CD8-positive, alpha-beta memory T cell (primary cell): Measurements from ENCODE around the gene CPXM2. TPM values are rescaled to one million over a fixed set of nuclear protein-coding genes. Genes with fewer than 3 reads are reported as not detected.
A peak's percentile ranks its signal among the peaks of the same experiment; 100 is the strongest.

Experiments used
- CTCF ChIA-PET: fragments of 350-600 bp; sonication (Branson Sonifier 250); formaldehyde crosslinking; loops from one replicate; lab custom pipeline; 2021; ENCODE audit warnings: antibody characterized with exemption; lab: Charles Lee
- POLR2A ChIA-PET: fragments of 350-600 bp; sonication (Branson Sonifier 250); formaldehyde crosslinking; loops from one replicate; lab custom pipeline; 2021; ENCODE audit warnings: antibody characterized with exemption; lab: Charles Lee
- DNase-seq, 5 donors: peaks; one replicate each; pipeline versions ENCODE4 v3.0.0 to v3.0.0-alpha.2; 2020 to 2022; ENCODE audit warnings: mixed read lengths in 1 of 5
- H3K27ac ChIP-seq: one replicate; pipeline ENCODE4 v1.7.0; 2013; ENCODE audit warnings: low read depth, mild to moderate bottlenecking, low read length, moderate library complexity
- H3K27me3 ChIP-seq: 2 replicates; pipeline ENCODE4 v1.7.0; 2013; ENCODE audit warnings: low read length, mild to moderate bottlenecking; ENCODE audit not compliant: insufficient read depth, poor library complexity, severe bottlenecking
- H3K36me3 ChIP-seq: 2 replicates; pipeline ENCODE4 v1.7.0; 2013; ENCODE audit warnings: mild to moderate bottlenecking, low read length, moderate library complexity; ENCODE audit not compliant: insufficient read depth
- H3K4me1 ChIP-seq: 2 replicates; pipeline ENCODE4 v1.7.0; 2013; ENCODE audit warnings: mild to moderate bottlenecking, low read length, moderate library complexity; ENCODE audit not compliant: insufficient read depth
- H3K4me3 ChIP-seq: 2 replicates; pipeline ENCODE4 v1.7.0; 2013; ENCODE audit warnings: mild to moderate bottlenecking, low read length
- H3K9me3 ChIP-seq: 2 replicates; pipeline ENCODE4 v1.7.0; 2013; ENCODE audit warnings: mild to moderate bottlenecking, low read length
- H3K27ac Mint-ChIP-seq, 8 donors: one replicate each; pipeline ENCODE4 v1.8.0; 2020 to 2021; ENCODE audit warnings: mixed read lengths in 8 of 8, mild to moderate bottlenecking in 6 of 8, inconsistent platforms in 3 of 8, moderate library complexity in 3 of 8
- H3K27me3 Mint-ChIP-seq, 2 donors: one replicate each; pipeline ENCODE4 v1.8.0; 2020 to 2021; ENCODE audit warnings: mixed read lengths in 2 of 2, mild to moderate bottlenecking in 1 of 2, moderate library complexity in 1 of 2
- H3K36me3 Mint-ChIP-seq, 3 donors: one replicate each; pipeline ENCODE4 v1.8.0; 2020 to 2021; ENCODE audit warnings: mixed read lengths in 3 of 3, inconsistent platforms in 1 of 3, mild to moderate bottlenecking in 1 of 3
- H3K4me1 Mint-ChIP-seq, 3 donors: one replicate each; pipeline ENCODE4 v1.8.0; 2020 to 2021; ENCODE audit warnings: mixed read lengths in 3 of 3, inconsistent platforms in 1 of 3, mild to moderate bottlenecking in 1 of 3
- H3K4me3 Mint-ChIP-seq, 7 donors: one replicate each; pipeline ENCODE4 v1.8.0; 2020 to 2021; ENCODE audit warnings: mixed read lengths in 7 of 7, mild to moderate bottlenecking in 6 of 7, moderate library complexity in 4 of 7, inconsistent platforms in 2 of 7
- H3K9me3 Mint-ChIP-seq, 5 donors: one replicate each; pipeline ENCODE4 v1.8.0; 2020 to 2022; ENCODE audit warnings: mixed read lengths in 5 of 5, mild to moderate bottlenecking in 3 of 5, moderate library complexity in 2 of 5, inconsistent platforms in 1 of 5
- polyA plus RNA-seq: library from polyadenylated mRNA; unstranded; fragments of 300-500 nt; fragmentation: Illumina TruSeq; gene quantifications from one replicate; pipeline ENCODE4 v1.2.3, GENCODE V29; 2021
- total RNA-seq, 2 experiments: library from RNA; stranded (reverse); gene quantifications; one replicate each; pipeline ENCODE4 v1.2.3, GENCODE V29; 2021

CPXM2 gene
- total and polyA plus RNA-seq, 3 experiments from 2014 or later, result not detected

GRCh38 chr10:123796736-123797135 lies 94.9 kb downstream of the CPXM2 start:
- Mint-ChIP-seq H3K9me3 (peaks cover 0 to 2% (median 0%) of the 10 kb centered on the region in 5 donors), H3K4me1 (peaks cover 0 to 4% (median 0%) of the 10 kb centered on the region in 3 donors), H3K27ac (no peak overlapping the region), H3K36me3 (peaks cover 0 to 5% (median 0%) of the 10 kb centered on the region in 3 donors), H3K4me3 (no peak overlapping the region), H3K27me3 (no peaks in the 10 kb centered on the region)
- H3K36me3 ChIP-seq, result no peaks in the 10 kb centered on the region
- no peak for DNase-seq
- ChIA-PET CTCF (no interaction called here), POLR2A (no interaction called here)
- no peaks in the 10 kb centered on the region for H3K27me3 ChIP-seq
- no peak overlapping the region for H3K27ac ChIP-seq
- no peaks in the 10 kb centered on the region for H3K4me1 ChIP-seq
- H3K9me3 ChIP-seq, result no peaks in the 10 kb centered on the region
- H3K4me3 ChIP-seq, result no peak overlapping the region

- H3K4me1 ChIP-seq, result no peaks in the 10 kb centered on the region
- H3K27me3 ChIP-seq, result no peaks in the 10 kb centered on the region
- H3K36me3 ChIP-seq, result no peaks in the 10 kb centered on the region
- no peaks in the 10 kb centered on the region for H3K9me3 ChIP-seq
- ChIA-PET POLR2A (no interaction called here), CTCF (no interaction called here)
- H3K27me3 Mint-ChIP-seq, result no peaks in the 10 kb centered on the region
- no peak overlapping the region for H3K4me3 ChIP-seq
- no peak overlapping the region for H3K4me3 Mint-ChIP-seq
- peaks cover 0 to 3% (median 0%) of the 10 kb centered on the region in 3 donors for H3K36me3 Mint-ChIP-seq
- peaks cover 0 to 4% (median 0%) of the 10 kb centered on the region in 3 donors for H3K4me1 Mint-ChIP-seq
- peaks cover 0 to 2% (median 0%) of the 10 kb centered on the region in 5 donors for H3K9me3 Mint-ChIP-seq
- H3K27ac Mint-ChIP-seq, result no peak overlapping the region
- no peak for DNase-seq
- no peak overlapping the region for H3K27ac ChIP-seq
These were observed 95.6 kb downstream of the CPXM2 start for GRCh38 chr10:123795846-123796590.

- Mint-ChIP-seq H3K36me3 (no peaks in the 10 kb centered on the region), H3K27ac (no peak overlapping the region), H3K9me3 (peaks cover 0 to 4% (median 0%) of the 10 kb centered on the region in 5 donors), H3K4me1 (peaks cover 0 to 2% (median 0%) of the 10 kb centered on the region in 3 donors), H3K4me3 (no peak overlapping the region), H3K27me3 (no peaks in the 10 kb centered on the region)
- CTCF ChIA-PET, result no interaction called here
- no peak for DNase-seq
- no peak overlapping the region for H3K4me3 ChIP-seq
- POLR2A ChIA-PET, result no interaction called here
- H3K4me1 ChIP-seq, result no peaks in the 10 kb centered on the region
- H3K36me3 ChIP-seq, result no peaks in the 10 kb centered on the region
- no peaks in the 10 kb centered on the region for H3K9me3 ChIP-seq
- H3K27ac ChIP-seq, result no peak overlapping the region
- no peaks in the 10 kb centered on the region for H3K27me3 ChIP-seq
These were observed 96.3 kb downstream of the CPXM2 start for GRCh38 chr10:123795196-123795780.

GRCh38 chr10:123792248-123792978 lies 99.2 kb downstream of the CPXM2 start:
- peaks cover 0 to 6% (median 2%) of the 10 kb centered on the region in 5 donors for H3K9me3 Mint-ChIP-seq
- H3K4me1 ChIP-seq, result no peaks in the 10 kb centered on the region

GRCh38 chr10:123790132-123790885 lies 101.3 kb downstream of the CPXM2 start:
- CTCF ChIA-PET, result no interaction called here
- no peak overlapping the region for H3K27ac ChIP-seq
- H3K4me3 Mint-ChIP-seq, result no peak overlapping the region
- no peak for DNase-seq
- H3K4me1 ChIP-seq, result no peaks in the 10 kb centered on the region
- H3K27me3 Mint-ChIP-seq, result peaks cover 2 to 12% of the 10 kb centered on the region in 2 donors
- no peaks in the 10 kb centered on the region for H3K4me1 Mint-ChIP-seq
- no peaks in the 10 kb centered on the region for H3K36me3 ChIP-seq
- peaks cover 0 to 7% (median 3%) of the 10 kb centered on the region in 5 donors for H3K9me3 Mint-ChIP-seq
- no peaks in the 10 kb centered on the region for H3K36me3 Mint-ChIP-seq
- H3K27me3 ChIP-seq, result no peaks in the 10 kb centered on the region
- POLR2A ChIA-PET, result no interaction called here
- H3K9me3 ChIP-seq, result no peaks in the 10 kb centered on the region
- no peak overlapping the region for H3K4me3 ChIP-seq
- H3K27ac Mint-ChIP-seq, result peak overlapping the region in 1 of 8 donors; percentile 3

More at GRCh38 chr10:123792248-123792978, 99.2 kb downstream of the CPXM2 start:
- Mint-ChIP-seq H3K27ac (no peak overlapping the region), H3K4me1 (no peaks in the 10 kb centered on the region), H3K4me3 (peak overlapping the region in 1 of 7 donors; percentile 46), H3K27me3 (no peaks in the 10 kb centered on the region), H3K36me3 (no peaks in the 10 kb centered on the region)
- H3K36me3 ChIP-seq, result no peaks in the 10 kb centered on the region
- no peak for DNase-seq
- H3K4me3 ChIP-seq, result no peak overlapping the region
- H3K27me3 ChIP-seq, result no peaks in the 10 kb centered on the region
- no peak overlapping the region for H3K27ac ChIP-seq
- H3K9me3 ChIP-seq, result no peaks in the 10 kb centered on the region
- CTCF ChIA-PET, result no interaction called here
- POLR2A ChIA-PET, result no interaction called here

GRCh38 chr10:123788981-123789380 lies 102.6 kb downstream of the CPXM2 start:
- Histone ChIP-seq H3K4me3 (no peak overlapping the region), H3K27ac (no peak overlapping the region), H3K27me3 (no peaks in the 10 kb centered on the region), H3K4me1 (no peaks in the 10 kb centered on the region), H3K36me3 (no peaks in the 10 kb centered on the region), H3K9me3 (no peaks in the 10 kb centered on the region)
- peaks cover 0 to 7% (median 3%) of the 10 kb centered on the region in 5 donors for H3K9me3 Mint-ChIP-seq
- ChIA-PET POLR2A (no interaction called here), CTCF (interaction anchor here (0.7 kb wide), 1 partner anchor 238 kb away, joined by 3 read pairs; no protein-coding TSS in a partner anchor)
- H3K36me3 Mint-ChIP-seq, result no peaks in the 10 kb centered on the region
- H3K27ac Mint-ChIP-seq, result no peak overlapping the region
- no peak for DNase-seq
- H3K4me1 Mint-ChIP-seq, result no peaks in the 10 kb centered on the region
- H3K4me3 Mint-ChIP-seq, result no peak overlapping the region
- peaks cover 3 to 13% of the 10 kb centered on the region in 2 donors for H3K27me3 Mint-ChIP-seq

- H3K4me1 Mint-ChIP-seq, result no peaks in the 10 kb centered on the region
- no peaks in the 10 kb centered on the region for H3K4me1 ChIP-seq
- H3K9me3 ChIP-seq, result no peaks in the 10 kb centered on the region
- peaks cover 0 to 7% (median 3%) of the 10 kb centered on the region in 5 donors for H3K9me3 Mint-ChIP-seq
- peaks cover 3 to 16% of the 10 kb centered on the region in 2 donors for H3K27me3 Mint-ChIP-seq
- H3K27ac Mint-ChIP-seq, result no peak overlapping the region
- no peak overlapping the region for H3K27ac ChIP-seq
- ChIA-PET CTCF (no interaction called here), POLR2A (no interaction called here)
- H3K27me3 ChIP-seq, result no peaks in the 10 kb centered on the region
- no peaks in the 10 kb centered on the region for H3K36me3 ChIP-seq
- no peaks in the 10 kb centered on the region for H3K36me3 Mint-ChIP-seq
- no peak overlapping the region for H3K4me3 ChIP-seq
- H3K4me3 Mint-ChIP-seq, result no peak overlapping the region
- DNase-seq, result no peak
These were observed 104.0 kb downstream of the CPXM2 start for GRCh38 chr10:123787566-123787965.
